CD4-positive, alpha-beta T cell treated with Interleukin-1 beta for 1 hour (primary cell): ENCODE results near the gene TSBP1.
"Not testable (repeated sequence)": the region's sequence is repeated elsewhere in the genome, so short reads cannot be mapped to it uniquely, and the experiment has no call there.

Source experiments
- DNase-seq, 2 donors: peaks; one replicate each; pipeline ENCODE4 v3.0.0-alpha.2; 2020 to 2022

TSBP1 gene

GRCh38 chr6:32375739-32376529, 4.2 kb upstream of the TSBP1 start:
- DNase-seq = no peak

- DNase-seq = no peak
Measured at GRCh38 chr6:32371229-32371628, 474 bp downstream of the TSBP1 start.

GRCh38 chr6:32370505-32370904, 1.2 kb downstream of the TSBP1 start:
- DNase-seq = no peak

GRCh38 chr6:32369660-32370059, 2.0 kb downstream of the TSBP1 start:
- DNase-seq = no peak

GRCh38 chr6:32367644-32368043, 4.1 kb downstream of the TSBP1 start:
- DNase-seq = no peak

GRCh38 chr6:32359225-32359624, 12.5 kb downstream of the TSBP1 start:
- DNase-seq = not testable (repeated sequence)

- not testable (repeated sequence) for DNase-seq
Measured at GRCh38 chr6:32358548-32358947, 13.2 kb downstream of the TSBP1 start.

- no peak for DNase-seq
Measured at GRCh38 chr6:32355018-32355417, 16.7 kb downstream of the TSBP1 start.

GRCh38 chr6:32353348-32353747, 18.4 kb downstream of the TSBP1 start:
- DNase-seq = no peak

- no peak for DNase-seq
Measured at GRCh38 chr6:32340242-32340641, 31.5 kb downstream of the TSBP1 start.

- no peak for DNase-seq
Measured at GRCh38 chr6:32337186-32337805, 34.4 kb downstream of the TSBP1 start.

GRCh38 chr6:32332433-32332832, 39.3 kb downstream of the TSBP1 start:
- no peak for DNase-seq

GRCh38 chr6:32329141-32329540, 42.6 kb downstream of the TSBP1 start:
- no peak for DNase-seq

- no peak for DNase-seq
Measured at GRCh38 chr6:32327103-32327502, 44.6 kb downstream of the TSBP1 start.

GRCh38 chr6:32318501-32318900, 53.2 kb downstream of the TSBP1 start:
- no peak for DNase-seq

- DNase-seq = no peak
Measured at GRCh38 chr6:32317541-32317940, 54.2 kb downstream of the TSBP1 start.

GRCh38 chr6:32313964-32314363, 57.7 kb downstream of the TSBP1 start:
- no peak for DNase-seq

- DNase-seq = no peak
Measured at GRCh38 chr6:32298632-32299336, 72.9 kb downstream of the TSBP1 start.

GRCh38 chr6:32294980-32295379, 76.7 kb downstream of the TSBP1 start:
- not testable (repeated sequence) for DNase-seq

GRCh38 chr6:32294566-32294965, 77.1 kb downstream of the TSBP1 start:
- DNase-seq = no peak

GRCh38 chr6:32293695-32294094, 78.0 kb downstream of the TSBP1 start:
- DNase-seq = no peak

- DNase-seq = no peak
Measured at GRCh38 chr6:32291543-32291942, 80.2 kb downstream of the TSBP1 start.

- DNase-seq = no peak
Measured at GRCh38 chr6:32290886-32291450, 80.7 kb downstream of the TSBP1 start.

- no peak for DNase-seq
Measured at GRCh38 chr6:32288426-32288825, 83.3 kb downstream of the TSBP1 start.
